GM12873 (cell line): Measurements from ENCODE around the gene CELA2B.

ENCODE experiments used
- TF ChIP-seq, protein P1 (sequence below): IDR thresholded peaks from 2 replicates; pipeline ENCODE4 v1.5.1; 2012; ENCODE audit warnings: low read depth, mild to moderate bottlenecking, moderate library complexity, low read length, control low read depth; ENCODE audit not compliant: insufficient read depth; ENCODE audit errors: missing control alignments

CELA2B gene

DNA sequence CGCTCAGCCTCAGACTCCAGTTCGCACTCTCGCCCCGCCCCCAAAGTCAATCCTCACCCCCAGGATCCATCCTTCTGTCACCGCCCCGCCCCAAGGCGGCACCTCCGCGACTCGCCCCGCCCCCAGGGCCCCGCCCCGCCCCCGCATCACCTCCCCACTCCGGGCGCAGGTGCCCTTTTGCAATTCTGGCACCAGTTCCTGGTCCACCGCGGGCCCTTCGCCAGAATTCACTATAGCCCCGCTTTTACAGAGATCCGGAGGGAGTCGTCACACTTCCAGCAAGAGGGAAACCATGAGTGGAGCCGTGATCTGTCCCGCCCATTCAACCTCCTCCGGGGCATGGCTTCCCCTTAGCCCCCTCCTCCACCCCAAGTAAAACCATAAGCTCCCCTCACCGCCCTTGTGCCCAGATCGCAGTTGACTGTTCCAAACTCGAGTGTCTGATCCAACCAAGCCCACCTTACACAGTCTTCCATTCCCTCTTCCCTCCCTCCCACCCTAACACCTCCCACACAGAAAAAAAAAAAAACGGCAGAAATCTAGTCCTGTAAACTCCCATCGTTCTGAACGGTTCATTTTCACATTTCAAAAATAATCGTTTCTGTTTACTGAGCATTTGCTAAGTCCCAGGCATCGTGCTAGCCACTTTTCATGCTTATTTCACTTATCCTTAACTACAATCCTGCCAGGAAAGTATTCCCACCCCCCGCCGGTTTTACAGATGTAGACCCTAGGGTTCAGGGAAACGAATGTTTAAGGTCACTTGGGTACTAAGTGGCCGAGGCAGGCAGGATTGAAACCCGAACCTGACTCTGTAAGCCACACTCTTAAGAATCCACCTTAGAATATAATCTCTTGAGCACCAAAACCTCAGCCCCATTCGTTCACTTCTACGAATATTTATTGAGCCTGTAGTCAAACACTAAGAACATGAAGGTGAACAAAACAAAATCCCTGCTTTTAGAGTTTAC is 49.4 kb downstream of the CELA2B start:
- TF ChIP-seq, protein P1, sequence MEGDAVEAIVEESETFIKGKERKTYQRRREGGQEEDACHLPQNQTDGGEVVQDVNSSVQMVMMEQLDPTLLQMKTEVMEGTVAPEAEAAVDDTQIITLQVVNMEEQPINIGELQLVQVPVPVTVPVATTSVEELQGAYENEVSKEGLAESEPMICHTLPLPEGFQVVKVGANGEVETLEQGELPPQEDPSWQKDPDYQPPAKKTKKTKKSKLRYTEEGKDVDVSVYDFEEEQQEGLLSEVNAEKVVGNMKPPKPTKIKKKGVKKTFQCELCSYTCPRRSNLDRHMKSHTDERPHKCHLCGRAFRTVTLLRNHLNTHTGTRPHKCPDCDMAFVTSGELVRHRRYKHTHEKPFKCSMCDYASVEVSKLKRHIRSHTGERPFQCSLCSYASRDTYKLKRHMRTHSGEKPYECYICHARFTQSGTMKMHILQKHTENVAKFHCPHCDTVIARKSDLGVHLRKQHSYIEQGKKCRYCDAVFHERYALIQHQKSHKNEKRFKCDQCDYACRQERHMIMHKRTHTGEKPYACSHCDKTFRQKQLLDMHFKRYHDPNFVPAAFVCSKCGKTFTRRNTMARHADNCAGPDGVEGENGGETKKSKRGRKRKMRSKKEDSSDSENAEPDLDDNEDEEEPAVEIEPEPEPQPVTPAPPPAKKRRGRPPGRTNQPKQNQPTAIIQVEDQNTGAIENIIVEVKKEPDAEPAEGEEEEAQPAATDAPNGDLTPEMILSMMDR, result no peak

DNA sequence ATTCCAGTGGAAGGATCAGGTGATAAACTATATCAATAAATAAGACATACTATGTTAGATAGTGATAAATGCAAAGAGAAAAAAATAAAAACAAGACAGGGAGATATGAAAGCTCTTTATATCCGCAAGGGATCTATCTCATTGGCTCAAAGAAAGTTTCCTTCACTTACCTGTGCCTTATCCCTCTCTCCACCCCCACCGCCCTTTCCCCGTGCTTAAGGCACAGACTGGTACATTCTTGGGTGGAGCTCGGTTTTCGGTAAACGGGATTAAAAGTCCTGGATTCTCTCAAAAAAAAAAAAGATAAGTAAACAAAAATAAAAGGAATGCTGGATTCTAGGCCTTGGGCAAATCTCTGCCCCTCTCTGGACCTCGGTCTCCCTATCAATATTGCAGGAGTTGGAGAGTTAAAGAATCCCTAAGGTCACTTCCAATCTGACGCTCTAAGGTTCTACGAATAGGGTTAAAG is 50.2 kb downstream of the CELA2B start:
- TF ChIP-seq, protein P1, result no peak

DNA sequence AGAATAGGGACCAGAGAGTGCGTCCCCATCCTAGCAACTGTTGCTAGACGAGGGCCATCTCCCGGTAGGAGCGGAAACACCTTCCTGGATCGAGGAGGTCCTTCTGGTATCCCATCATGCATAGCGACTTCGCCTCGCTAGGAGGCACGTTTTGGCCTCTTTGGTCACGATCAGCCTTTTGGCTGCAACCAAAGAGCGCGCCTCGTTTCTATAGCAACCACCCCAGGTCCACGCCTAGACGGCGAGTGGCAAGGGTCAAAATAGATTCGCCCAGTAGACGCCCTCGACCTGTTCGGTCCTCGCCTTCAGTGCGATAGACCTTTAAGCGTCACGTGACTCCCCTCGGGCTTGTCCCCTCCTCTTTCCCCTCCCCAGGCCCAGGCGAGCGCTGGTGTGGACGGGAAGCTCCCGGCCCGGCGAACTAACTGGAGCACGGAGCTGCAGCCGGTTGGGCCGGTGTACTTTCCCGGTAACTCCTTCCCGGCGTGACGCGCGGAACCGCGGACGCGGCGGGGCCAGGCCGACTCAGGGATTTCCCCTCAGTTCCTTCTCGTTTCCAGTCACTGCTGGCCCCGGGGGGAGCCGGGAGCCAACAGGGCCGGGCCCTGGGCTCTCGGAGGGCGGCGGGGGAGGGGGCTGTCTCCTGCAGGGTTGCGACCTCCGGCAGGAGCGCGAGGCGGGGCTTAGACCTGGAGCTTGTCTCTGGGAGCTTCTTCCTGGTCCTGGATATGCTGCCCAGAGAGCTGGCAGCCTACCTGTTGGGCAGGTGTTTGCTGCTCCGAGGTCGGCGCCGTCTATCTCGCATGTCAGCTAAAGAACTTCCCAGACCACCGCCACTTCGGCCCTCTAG is 50.8 kb downstream of the CELA2B start, which contains the start of gene DNAJC16:
TSS of gene DNAJC16 (plus strand) at position 359 of the 850 bp plus-strand sequence. CDS start 2,258 bp downstream, outside the sequence.
- TF ChIP-seq, protein P1, result peak; percentile 27

DNA sequence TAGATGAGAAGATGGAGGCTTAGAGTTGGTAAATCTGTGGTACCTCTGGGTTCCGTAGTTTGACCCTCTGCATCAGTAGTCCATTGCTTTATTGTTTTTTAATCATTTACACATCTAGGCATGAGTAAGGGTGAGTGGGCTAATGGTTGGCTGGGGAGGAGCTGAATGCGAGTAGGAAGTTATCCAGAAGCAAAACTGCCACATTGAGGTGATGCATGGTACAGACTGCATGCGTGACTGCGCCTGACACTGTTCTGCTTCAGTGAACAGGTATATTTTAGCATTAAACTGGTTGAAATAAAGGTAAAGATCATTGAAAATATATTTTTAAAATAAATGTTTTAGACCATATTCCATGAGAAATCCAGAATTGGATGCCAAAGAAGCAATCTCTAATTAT is 55.1 kb downstream of the CELA2B start:
- TF ChIP-seq, protein P1, result no peak

DNA sequence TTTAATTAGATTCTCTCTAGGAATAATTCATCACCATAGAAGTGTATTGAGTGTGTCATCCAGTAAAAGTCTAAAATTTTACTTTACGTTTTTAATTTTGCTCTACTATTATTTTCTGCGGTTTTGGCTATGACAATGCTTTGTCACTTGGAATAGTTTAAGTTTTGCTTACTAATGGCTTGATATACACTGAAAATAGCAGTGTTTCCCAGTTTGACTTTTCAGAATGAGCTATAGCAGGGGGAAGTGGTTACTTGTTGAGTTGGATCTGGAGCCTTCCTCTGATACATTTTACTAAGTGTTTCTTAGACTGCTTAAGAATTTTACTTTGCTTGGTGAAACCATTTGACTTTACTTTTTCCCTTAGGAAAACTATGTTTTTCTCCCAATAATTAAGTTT is 55.8 kb downstream of the CELA2B start:
- TF ChIP-seq, protein P1, result no peak

DNA sequence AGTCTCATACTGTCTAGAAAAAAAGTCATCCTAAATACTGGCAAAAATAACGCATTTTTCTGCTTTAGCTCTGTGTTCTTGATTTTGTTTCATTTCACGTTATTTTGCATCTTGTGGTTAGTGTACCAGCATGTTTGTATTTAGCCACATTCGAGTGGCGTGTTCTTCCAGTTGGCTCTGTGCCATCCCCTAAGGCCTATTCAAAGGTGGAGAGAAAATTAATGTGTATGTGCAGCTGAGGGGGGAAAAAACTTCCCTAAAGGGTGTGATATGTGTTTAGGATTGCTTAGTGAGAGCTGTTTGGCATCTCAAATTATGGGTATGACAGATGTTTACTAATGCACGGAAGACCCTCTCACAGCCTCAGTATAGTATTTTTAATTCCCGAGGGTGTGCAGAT is 62.9 kb downstream of the CELA2B start:
- TF ChIP-seq, protein P1, result no peak

DNA sequence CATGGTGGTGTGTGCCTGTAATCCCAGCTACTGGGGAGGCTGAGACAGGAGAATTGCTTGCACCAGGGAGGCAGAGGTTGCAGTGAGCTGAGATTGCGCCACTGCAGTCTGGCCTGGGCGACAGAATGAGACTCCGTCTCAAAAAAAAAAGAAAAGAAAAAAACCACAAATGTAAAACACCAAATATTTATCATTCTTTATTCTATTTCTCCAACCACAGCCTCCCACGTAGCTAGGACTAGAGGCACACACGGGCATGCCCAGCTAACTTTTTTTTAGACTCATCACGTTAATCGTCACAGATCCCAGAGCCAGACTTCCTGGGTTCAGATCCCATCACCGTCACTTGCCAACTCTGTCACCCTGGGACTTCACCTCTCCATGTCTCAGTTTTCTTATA is 64.3 kb downstream of the CELA2B start:
- TF ChIP-seq, protein P1, result no peak
